Measurements from ENCODE around the gene ATG13.

- no peak for TF ChIP-seq CTCF (IDR thresholded peaks at IDR 0.05)
- no peak for TF ChIP-seq POLR2A (IDR thresholded peaks at IDR 0.05)
These were observed 8.0 kb upstream of the ATG13 start for GRCh38 chr11:46609386-46609785.

All from adrenal gland (tissue), 5 donors.